ENCODE results near the gene PCED1B.

Gene PCED1B

DNA sequence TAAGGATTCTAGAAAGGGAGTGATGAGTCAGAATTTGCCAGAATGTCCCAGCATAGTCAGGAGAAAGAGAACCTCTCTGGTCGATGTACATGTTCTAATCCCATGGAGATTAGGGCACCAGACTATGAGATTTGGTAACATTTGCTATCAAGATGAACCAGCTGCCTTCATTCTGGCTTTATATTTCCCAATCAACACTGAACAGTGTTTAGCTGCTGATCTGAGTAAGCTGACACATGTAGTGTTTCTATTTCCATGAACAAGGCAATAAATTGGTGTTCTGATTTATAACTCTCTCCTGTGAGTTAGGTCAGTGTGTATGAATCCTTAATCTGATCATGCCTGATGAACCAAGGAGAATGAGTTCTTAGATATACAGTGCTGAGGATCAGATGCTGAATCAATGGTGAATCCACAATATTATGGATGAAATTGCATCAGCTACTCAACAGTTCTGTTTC lies 158.4 kb downstream of the PCED1B start:
- no peak for DNase-seq (ENCODE audit: low read depth)

DNA sequence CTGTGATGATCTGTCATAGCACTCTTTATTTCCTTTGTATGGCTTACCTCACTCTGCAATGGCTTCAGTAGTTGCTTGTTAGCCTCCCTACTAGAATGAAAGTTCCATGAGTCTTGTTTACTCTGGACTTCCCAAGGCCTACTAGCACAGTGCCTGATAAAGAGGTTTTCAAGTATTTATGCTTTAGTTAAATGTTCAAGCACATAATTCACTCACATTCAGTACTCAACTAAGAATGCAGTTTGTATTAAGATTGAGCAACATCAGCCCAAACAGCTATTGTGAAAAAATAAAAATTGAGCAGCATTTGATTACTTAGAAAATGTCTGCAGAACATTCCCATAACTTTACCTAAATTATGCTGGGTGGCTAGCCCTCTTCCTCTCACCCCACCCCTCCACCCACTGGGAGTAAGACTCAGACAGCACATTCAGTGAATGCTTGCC lies 159.3 kb downstream of the PCED1B start:
- no peak for DNase-seq (ENCODE audit: low read depth)

DNA sequence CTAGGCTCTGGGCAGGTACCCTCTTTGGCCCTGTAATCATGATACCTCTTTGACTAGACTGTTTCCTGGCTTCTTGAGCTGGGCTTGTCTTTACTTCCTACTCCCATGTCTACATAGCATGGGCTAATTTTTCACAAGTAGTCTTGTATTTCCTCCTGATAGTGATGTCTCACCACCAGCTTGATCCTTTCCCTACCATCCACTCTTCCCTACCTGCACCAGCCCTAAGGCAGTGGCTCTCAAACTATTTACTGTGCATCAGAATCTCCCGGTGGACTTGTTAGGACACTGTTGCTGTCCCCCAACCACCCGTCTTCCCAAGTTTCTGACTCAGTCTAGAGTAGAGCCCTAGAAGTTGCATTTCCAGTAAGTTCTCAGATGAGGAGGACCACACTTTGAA lies 163.0 kb downstream of the PCED1B start:
- DNase-seq (ENCODE audit: low read depth) = no peak

DNA sequence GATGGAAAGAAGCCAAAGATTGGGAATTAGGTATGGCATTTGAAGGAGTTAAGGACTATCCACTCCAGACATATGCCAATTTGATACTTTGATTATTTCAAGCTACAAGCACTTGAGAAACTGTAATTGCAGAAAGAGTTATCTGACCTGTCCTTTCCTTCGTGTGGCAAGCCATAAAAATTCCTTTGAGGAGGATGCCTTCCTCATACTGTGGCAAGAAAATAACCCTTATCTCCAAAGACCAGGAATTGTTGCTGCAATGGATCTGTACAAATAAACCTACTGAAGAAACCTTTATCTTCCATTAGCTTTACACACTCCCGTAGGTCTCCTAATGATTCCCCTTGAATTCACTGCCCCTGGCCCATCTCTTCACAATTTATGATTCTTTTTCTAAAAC lies 165.4 kb downstream of the PCED1B start:
- no peak for DNase-seq (ENCODE audit: low read depth)

DNA sequence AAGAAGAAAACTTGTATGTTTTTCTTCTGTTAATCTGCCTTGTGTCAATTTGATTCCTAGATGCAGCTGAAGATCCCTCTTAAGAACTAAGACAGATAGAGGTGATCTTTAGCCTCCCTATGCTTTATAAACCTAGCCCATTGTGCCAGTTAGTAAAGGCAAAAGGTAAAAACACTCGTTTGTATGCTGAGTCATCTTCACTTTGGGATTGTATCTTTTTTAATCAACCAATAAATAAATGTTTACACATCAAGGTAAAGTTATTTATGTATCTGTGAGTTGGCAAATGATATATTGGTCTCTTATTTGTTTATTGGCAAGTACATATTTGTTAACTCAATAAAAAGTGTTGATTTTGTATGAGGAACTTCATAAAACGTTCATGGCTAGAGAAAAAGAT lies 166.2 kb downstream of the PCED1B start:
- no peak for DNase-seq (ENCODE audit: low read depth)

DNA sequence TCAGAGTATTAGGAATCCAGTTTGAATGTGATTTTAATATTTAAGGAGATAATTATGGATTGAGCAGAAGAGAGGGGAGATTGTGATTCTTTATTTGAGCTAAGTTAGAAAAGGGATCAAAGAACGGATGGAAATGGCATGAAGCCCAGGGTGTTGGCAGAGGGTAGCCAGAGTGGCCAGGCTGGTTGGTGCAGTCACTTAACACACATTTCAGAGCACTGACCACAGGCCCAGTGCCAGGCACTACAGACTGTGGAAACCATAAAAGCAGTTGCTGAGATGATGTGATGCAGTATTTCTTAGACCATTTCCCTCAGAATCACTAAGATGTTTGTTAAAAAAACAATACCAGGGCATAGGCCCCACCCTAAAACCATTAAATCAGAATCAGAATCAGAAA lies 168.0 kb downstream of the PCED1B start:
- DNase-seq (ENCODE audit: low read depth) = no peak

DNA sequence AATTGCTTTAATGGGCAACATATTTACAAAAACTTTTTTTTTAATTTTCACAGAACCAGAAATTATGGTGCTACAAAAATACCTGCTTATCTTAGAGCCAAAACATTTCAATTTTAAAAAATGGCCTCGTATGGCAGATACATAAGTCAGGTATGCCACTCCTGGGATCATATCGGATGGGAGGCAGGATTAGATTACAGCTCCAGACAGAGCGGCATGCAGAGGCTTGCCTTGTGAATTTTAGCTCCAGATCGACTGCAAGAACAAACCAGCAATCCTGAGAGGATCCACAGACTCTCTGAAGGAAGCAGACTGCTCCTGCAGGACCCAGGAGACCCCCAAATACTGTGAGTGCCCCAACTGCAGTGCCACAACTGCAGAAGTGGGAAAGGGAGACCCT lies 169.7 kb downstream of the PCED1B start:
- no peak for DNase-seq (ENCODE audit: low read depth)

DNA sequence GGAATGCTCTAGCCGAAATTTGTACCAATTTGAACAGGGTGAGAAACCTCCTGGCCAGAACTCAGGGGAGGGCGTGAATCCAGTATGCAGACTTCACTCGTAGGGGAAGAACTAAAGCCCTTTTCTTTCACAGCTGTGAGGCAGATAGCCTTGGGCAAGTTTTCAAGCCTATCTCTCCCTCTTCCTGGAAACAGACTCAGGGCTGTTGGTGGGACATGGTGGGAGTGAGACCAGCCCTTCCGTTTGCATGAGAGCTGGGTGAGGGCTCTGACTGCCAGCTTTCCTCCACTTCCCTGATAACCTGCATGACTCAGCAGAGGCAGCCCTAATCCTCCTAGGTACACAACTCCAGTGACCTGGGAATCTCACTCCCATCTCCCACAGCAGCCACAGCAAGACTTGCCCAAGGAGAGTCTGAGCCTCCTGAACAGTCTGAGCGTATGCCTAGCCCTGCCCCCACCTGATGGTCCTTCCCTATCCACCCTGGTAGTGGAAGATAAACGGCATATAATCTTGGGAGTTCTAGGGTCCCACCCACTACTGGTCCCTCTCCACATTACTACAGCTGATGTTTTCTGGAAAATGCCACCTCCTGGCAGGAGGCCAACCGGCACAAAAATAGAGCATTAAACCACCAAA lies 170.4 kb downstream of the PCED1B start:
- DNase-seq (ENCODE audit: low read depth) = no peak

DNA sequence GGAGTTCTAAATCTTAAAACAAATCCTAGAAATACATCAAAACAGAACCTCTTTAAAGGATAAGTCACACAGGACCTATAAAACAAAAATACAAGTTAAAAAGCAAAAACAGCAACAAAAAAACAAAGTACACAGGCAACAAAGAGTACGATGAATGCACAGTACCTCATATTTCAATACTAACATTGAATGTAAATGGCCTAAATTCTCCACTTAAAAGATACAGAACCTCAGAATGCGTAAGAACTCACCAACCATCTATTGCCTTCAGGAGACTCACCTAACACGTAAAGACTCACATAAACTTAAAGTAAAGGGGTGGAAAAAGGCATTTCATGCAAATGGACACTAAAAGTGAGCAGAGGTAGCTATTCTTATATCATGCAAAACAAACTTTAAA lies 172.5 kb downstream of the PCED1B start:
- no peak for DNase-seq (ENCODE audit: low read depth)

DNA sequence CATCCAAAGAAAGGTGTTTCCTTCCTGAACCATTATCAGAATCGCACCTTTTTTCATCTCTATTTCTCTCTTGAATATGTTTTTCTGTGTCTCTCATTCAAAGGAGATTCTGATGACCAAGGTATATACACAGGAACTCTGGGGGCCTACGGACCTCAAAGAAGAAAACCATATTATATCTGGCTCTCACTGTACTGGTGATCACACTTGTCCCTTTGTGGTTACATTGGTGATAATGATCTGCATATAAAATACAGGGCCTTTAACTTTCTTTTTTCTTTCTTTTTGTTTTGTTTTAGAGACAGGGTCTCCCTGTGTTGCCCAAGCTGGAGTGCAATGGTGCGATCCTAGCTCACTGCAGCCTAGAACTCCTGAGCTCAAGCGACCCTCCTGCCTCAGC lies 185.5 kb downstream of the PCED1B start:
- DNase-seq (ENCODE audit: low read depth) = no peak

DNA sequence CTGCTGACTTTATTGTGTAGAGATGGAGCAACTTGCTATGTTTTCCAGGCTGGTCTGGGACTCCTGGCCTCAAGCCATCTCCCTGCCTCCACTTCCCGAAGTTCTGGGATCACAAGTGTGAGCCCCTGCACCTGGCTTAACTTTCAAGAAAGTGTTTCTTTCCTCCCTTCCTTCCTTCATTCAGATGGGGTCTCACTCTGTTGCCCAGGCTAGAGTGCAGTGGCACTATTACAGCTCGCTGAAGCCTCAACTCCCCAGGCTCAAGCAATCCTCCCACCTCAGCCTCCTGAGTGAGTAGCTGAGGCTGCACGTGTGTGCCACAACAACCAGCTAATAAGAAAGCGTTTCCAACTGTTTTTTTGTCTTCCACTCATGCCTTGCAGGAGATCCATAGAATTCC lies 186.0 kb downstream of the PCED1B start:
- DNase-seq (ENCODE audit: low read depth) = no peak

DNA sequence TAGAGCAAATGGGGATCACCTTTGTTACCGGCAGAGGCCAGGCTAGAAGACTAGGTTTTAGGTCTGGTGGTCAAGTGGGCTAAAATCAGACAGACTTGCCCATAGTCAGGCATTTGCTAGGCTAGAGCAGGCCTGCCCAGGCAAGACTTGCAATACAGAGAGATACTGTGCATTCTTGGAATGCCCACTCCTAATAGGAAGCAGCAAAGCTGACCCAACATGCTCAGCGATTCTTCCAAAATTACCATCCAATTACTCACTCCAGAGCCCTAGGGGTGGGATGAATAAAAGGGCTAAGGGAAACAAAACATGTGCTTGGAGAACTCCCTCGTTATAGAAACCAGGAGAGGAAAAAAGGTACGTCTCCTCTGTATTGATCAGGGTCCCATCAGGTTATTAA lies 188.2 kb downstream of the PCED1B start:
- DNase-seq (ENCODE audit: low read depth) = no peak

DNA sequence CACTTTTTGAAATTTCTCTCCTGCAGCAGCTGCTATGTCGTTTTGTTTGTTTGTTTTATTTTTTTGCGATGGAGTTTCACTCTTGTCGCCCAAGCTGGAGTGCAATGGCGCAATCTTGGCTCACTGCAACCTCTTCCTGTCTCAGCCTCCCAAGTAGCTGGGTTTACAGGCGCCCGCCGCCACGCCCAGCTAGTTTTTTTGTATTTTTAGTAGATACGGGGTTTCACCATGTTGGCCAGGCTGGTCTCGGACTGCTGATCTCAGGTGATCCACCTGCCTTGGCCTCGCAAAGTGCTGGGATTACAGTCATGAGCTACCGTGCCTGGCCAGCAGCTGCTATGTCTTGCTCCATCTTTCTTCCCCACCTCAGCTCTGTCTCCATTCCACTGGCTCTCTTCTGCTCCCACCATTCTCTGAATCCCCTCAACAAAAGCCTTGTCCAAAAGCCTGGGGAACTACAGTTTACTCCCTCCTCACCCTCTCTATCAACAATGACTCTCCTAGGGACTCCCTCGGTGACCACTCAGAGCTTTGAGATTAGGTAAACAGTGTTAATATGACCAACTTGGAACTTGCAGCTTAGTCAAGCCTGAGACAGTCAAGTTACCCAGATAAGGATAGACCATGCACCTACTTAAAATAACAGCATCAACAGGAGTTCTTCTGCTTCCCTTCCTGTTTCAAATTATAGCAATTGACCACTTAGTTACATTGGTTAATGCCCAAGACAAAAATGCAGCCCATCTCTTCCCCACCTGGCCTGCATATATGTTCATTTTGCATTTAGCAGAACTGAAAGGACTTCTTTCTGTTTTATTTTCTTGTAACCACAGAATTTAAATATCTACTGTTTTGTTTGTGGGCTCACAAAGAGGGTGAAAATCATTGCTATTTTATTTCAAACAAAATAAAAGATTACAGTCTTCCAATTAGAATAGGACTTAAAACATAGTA lies 189.4 kb downstream of the PCED1B start:
- DNase-seq (ENCODE audit: low read depth) = no peak

DNA sequence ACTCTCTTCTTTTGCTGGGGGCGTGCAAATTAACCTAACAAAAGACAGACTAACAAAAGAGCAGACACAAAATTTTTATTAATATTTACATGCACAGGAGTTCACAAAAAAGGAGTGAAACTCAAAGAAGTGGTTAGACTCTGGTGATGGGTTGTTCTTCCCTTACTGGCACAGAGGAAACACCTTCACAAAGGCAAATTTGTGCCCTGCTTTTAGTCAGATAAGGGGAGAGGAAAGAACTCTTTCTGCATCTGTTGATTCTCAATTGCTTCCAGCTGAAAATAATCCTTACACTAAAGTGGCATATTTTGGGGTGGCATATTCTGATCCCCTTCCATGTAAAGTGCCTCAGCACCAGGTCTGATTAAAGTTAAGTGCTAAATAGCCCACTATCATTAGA lies 190.5 kb downstream of the PCED1B start:
- no peak for DNase-seq (ENCODE audit: low read depth)

DNA sequence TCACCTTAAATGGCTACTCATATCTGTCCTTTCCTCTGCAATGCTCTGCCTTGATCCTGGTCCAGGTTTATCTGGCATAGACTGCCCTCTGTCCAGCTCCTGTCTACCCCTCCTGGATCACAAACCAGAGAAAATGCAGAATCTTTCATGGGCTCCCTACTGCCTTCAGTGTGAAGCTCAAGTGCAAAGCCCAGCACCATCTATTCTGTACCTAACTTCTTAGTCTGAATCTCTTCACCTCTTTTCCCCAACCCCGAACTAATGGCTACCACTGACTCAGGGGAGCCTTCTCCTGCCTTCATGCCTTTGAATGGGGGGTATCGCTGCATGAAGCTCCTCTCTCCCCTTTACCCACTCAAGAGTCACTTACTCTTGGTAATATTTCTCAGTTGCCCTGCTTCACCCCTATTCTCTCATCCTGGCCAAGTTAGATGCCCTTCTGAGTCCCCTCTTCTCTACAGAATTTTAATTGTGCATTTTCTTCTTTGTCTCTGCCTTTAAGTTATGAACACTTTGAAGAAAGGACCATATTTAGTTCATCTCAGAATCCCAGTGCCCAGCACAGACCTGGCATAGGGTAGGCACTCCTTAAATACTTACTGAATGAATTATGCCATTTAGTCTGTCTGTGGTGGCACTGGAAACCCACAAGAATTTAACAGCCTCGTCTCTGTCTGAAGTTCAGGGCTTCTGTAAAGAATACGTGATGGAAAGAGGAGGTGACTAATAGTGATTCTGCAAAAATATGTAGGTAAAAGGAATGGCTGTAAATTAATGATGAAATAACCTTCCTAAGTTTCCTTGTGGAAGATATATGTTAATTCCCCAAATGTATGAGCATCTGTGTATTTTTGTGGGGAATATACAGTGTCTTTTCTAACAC lies 191.6 kb downstream of the PCED1B start:
- no peak for DNase-seq (ENCODE audit: low read depth)

DNA sequence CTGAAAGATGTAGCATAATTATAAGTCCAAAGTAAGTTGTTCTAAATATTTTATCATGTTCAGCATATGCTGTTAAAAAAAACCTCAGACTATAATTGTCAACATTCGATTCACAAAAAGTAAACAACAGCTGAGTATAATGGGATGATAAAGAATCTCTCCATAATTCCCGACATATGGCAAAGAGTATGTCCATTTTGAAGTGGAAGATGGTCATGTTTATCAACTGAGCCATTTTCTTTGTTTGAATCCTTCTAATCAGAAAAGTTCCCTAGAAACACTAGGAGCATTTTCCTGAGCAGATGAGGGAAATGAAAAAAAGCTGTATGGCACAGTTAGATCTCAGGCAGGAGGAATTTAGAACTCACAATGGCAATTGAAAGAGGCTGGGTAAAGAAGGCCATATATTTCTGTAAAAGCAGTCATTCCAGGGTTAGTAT lies 192.4 kb downstream of the PCED1B start:
- no peak for DNase-seq (ENCODE audit: low read depth)

DNA sequence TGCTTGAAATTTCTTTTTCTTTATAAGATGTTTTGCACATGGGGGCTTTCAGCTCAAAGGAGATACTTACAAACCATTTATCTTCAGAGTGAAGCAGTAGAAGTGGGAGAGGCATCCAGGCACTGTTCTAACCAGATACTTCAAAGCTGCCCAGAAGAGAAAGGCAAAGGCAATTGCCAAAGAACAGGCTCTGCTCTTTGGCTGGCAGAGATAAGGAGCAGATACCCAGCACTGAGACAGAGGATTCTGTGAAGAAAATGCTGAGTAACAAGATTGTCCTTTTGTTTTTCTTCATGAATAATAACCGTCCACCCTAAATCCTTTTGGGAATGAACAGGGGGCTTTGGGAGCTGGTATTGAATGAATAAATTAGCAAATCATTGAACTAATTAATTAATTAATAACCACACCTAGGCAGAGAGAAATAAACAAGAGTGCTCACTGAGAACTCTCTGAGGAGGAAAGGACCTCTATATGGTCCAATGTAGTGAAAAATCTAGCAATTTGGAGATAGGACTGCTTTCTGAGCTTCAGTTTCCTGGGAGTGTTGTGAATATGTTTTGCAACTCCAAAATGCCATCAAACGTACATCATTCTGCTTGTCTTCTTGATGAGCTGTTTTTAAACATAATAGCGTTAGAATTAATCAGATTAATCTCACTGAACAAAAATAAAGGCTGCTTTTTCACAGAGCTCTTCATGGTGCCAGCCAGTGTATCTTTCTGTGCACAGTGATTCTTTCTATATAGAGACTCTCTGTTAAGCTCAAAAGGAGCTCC lies 193.2 kb downstream of the PCED1B start:
- DNase-seq (ENCODE audit: low read depth) = no peak

DNA sequence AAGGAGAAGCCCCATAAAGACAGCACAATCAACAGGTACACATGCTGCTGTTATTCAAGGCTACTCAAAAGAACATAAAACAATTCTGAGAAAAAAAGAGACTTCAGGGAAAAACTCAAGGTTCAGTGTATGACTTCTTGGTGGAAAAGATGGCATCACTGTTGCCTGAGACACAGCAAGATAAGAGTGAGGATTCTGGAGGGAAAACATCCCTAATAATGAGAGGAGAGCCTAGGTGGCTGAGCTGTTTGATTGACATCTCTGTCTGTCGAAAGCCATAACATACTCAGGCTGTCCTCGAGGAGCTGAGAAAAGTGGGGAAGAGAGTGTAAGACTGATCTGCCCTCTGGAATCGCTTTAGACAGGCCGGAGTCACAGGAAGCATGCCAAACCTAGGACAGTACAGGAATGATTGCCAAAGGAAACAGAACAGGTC lies 193.8 kb downstream of the PCED1B start:
- no peak for DNase-seq (ENCODE audit: low read depth)

DNA sequence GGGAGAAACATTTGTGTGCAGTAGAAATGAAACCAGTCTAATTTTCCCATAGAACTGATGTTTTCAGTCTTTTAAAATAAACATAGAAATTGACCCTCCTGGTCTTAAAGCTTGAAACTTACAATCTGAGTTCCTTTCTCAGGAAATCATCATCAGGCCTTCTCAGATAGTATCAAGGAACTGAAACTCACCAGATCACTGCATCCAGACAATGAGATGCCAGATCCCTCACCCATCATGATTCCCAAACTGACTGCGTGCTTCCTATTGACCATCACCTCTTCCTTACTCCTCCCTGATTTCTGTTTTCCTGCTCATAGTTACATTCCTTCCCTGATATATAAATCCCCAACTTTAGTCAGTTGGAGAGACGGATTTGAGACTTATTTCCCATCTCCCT lies 195.3 kb downstream of the PCED1B start:
- no peak for DNase-seq (ENCODE audit: low read depth)

DNA sequence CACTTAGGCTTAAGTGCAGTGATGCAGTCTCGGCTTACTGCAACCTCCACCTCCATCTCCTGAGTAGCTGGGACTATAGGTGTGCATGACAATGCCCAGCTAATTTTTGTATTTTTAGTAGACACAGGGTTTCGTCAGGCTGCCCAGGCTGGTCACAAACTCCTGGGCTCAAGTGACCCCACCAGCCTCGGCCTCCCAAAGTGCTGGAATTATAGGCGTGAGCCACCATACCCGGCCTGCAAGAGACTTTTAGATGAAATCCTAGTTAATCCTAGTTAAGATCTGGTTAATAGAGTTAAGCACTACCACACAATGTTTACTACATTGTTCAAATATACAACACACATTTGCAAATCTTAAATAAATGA lies 196.8 kb downstream of the PCED1B start:
- DNase-seq (ENCODE audit: low read depth) = no peak

DNA sequence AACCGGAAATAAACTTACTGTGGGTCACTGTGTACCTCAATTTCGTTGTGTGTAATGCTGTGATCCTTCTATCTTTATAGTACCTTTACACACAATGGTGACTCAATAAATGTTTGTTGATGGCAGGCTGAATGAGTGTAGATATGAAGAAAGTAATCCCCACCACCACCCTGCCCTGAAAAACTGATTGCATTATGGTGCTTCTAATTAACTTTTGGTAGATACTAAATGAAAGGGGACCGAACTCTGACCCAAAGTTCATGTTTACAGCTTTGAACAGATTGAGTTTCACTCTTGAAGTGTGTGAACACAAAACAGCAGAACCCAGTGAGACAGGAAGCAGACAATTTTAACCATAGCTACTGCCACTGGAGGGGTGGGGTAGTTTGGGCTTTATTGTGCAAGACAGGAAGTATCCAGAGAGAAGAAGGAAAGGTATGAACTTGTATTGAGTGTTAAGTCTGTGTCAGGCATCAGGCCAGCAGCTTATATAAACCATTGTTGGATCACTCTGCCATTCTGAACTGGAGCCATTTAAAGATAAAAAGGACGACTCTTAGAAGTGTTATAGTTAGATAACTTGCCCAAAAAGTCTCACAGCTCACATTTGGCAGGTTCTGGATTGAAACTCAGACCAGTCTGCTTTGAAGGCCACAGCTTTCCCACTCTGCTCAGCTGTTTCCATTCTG lies 197.3 kb downstream of the PCED1B start:
- peak; percentile 16 for DNase-seq (ENCODE audit: low read depth)

Data from stimulated activated CD8-positive, alpha-beta memory T cell treated with anti-CD3 and anti-CD28 coated beads, Interleukin-15, amount 100 ng/mL, for 1 hour (primary cell).